Chondrocyte (in vitro differentiated cells): ENCODE measurements around the gene CFAP251. TPM values are rescaled to one million over a fixed set of nuclear protein-coding genes. Genes with fewer than 3 reads are reported as not detected.
A peak's percentile ranks its signal among the peaks of the same experiment; 100 is the strongest.

Source experiments
- DNase-seq: peaks from one replicate; pipeline ENCODE4 v3.0.0; 2021; ENCODE audit warnings: mixed read lengths, low spot score
- H3K27ac Mint-ChIP-seq: one replicate; pipeline ENCODE4 v1.8.0; 2021; ENCODE audit warnings: mild to moderate bottlenecking, moderate library complexity, mixed read lengths; ENCODE audit not compliant: unreplicated experiment
- H3K27me3 Mint-ChIP-seq: 2 replicates; pipeline ENCODE4 v1.8.0; 2021; ENCODE audit warnings: low read depth, mixed read lengths
- H3K36me3 Mint-ChIP-seq: 2 replicates; pipeline ENCODE4 v1.8.0; 2021; ENCODE audit warnings: low read depth, mixed read lengths
- H3K4me1 Mint-ChIP-seq: 2 replicates; pipeline ENCODE4 v1.8.0; 2021; ENCODE audit warnings: low read depth, mild to moderate bottlenecking, mixed read lengths
- H3K4me3 Mint-ChIP-seq: one replicate; pipeline ENCODE4 v1.8.0; 2021; ENCODE audit warnings: mild to moderate bottlenecking, moderate library complexity, mixed read lengths; ENCODE audit not compliant: unreplicated experiment
- H3K9me3 Mint-ChIP-seq: 2 replicates; pipeline ENCODE4 v1.8.0; 2021; ENCODE audit warnings: low read depth, mixed read lengths
- CTCF ChIP-seq: fragments of 200-600 bp; sonication (generic); IDR thresholded peaks from 2 replicates; pipeline ENCODE4 v1.5.0; 2021; ENCODE audit warnings: antibody characterized with exemption, mild to moderate bottlenecking, moderate library complexity
- total RNA-seq: library from RNA; stranded (reverse); gene quantifications from 3 replicates; pipeline ENCODE4 v1.2.1, GENCODE V29; 2021

The CFAP251 gene
- total RNA-seq, 1 donor from 2014 or later, result 4.5 TPM

GRCh38 chr12:121955258-121956237 lies 37.2 kb downstream of the CFAP251 start:
- DNase-seq, result no peak
- peaks cover 3% of the 10 kb centered on the region for H3K9me3 Mint-ChIP-seq
- no peak overlapping the region for H3K27ac Mint-ChIP-seq
- no peak overlapping the region for H3K4me3 Mint-ChIP-seq
- H3K27me3 Mint-ChIP-seq, result no peaks in the 10 kb centered on the region
- peaks cover 6% of the 10 kb centered on the region for H3K4me1 Mint-ChIP-seq
- H3K36me3 Mint-ChIP-seq, result peaks cover 6% of the 10 kb centered on the region
- peak; percentile 76 for TF ChIP-seq CTCF

GRCh38 chr12:121957861-121958515 lies 39.6 kb downstream of the CFAP251 start:
- H3K4me3 Mint-ChIP-seq, result no peak overlapping the region

DNA sequence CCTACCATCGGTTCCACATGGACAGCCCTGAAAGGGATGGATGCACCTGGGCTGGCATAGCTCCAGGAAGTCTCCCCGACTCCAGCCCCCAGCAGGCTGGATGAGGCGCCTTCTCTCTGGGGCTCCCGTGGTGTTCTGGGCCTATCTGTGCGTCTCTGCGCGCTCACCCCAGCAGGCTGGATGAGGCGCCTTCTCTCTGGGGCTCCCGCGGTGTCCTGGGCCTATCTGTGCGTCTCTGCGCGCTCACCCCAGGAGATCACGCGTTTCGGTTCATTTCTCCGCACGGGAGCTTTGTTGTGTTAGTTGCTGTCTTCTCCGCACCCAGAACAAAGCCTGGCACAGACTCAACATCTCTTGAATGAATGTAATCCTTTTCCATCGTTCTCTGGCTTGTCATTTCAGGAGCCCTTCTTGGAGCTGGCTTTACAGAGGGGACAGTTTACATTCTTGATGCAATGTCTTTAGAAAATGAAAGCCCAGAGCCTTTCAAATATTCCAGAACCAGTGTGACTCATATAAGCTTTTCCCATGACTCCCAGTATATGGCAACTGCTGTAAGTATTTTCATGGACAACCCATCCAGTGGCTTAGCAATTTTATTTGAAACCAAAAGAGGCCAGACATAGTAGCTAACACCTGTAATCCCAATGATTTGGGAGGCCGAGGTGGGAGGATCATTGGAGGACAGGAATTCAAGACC lies 40.3 kb downstream of the CFAP251 start:
- Mint-ChIP-seq H3K4me1 (peaks cover 3% of the 10 kb centered on the region), H3K9me3 (no peaks in the 10 kb centered on the region), H3K27me3 (no peaks in the 10 kb centered on the region), H3K27ac (no peak overlapping the region), H3K4me3 (no peak overlapping the region), H3K36me3 (peaks cover 12% of the 10 kb centered on the region)
- no peak for TF ChIP-seq CTCF
- no peak for DNase-seq

More at GRCh38 chr12:121957861-121958515, 39.6 kb downstream of the CFAP251 start:
- Mint-ChIP-seq H3K27me3 (no peaks in the 10 kb centered on the region), H3K27ac (no peak overlapping the region), H3K4me1 (peaks cover 3% of the 10 kb centered on the region), H3K9me3 (peaks cover 2% of the 10 kb centered on the region), H3K36me3 (peaks cover 12% of the 10 kb centered on the region)
- DNase-seq, result no peak
- no peak for TF ChIP-seq CTCF

DNA sequence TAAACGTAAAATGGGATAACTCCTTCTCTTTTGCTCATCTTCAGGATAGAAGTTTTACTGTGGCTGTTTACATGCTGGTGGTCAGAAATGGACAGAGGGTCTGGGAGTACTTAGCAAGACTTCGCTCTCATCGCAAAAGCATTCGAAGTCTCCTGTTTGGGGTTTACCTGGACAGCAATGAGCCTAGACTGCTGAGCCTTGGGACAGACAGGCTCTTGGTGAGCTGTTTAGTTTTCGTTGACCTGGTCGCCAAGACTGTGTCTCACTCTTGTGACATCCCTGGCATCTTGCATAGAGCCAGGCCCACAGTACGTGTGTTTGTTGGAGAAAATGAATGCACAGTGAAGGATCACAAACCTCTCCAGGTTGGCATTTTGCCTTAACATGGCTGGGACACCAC lies 42.1 kb downstream of the CFAP251 start:
- H3K4me3 Mint-ChIP-seq, result no peak overlapping the region
- peaks cover 17% of the 10 kb centered on the region for H3K4me1 Mint-ChIP-seq
- H3K27me3 Mint-ChIP-seq, result no peaks in the 10 kb centered on the region
- no peaks in the 10 kb centered on the region for H3K9me3 Mint-ChIP-seq
- H3K36me3 Mint-ChIP-seq, result peaks cover 10% of the 10 kb centered on the region
- no peak overlapping the region for H3K27ac Mint-ChIP-seq
- no peak for DNase-seq
- no peak for TF ChIP-seq CTCF
